CD4-positive, alpha-beta T cell (primary cell): ENCODE measurements around the gene DYNC1LI1. TPM values are rescaled to one million over a fixed set of nuclear protein-coding genes. Genes with fewer than 3 reads are reported as not detected.

Source experiments
- ATAC-seq: fragments of 200-7000 bp; cut with Tn5 transposase; one replicate; pipeline ENCODE4 v1.10.0; 2022; ENCODE audit warnings: mild to moderate bottlenecking; ENCODE audit not compliant: poor library complexity
- CTCF ChIA-PET: fragments of 350-600 bp; sonication (Branson Sonifier 250); formaldehyde crosslinking; loops from one replicate; lab custom pipeline; 2021; ENCODE audit warnings: antibody characterized with exemption, inconsistent platforms; lab: Charles Lee
- POLR2A ChIA-PET: fragments of 350-600 bp; sonication (Branson Sonifier 250); formaldehyde crosslinking; loops from one replicate; lab custom pipeline; 2021; ENCODE audit warnings: antibody characterized with exemption, inconsistent platforms; lab: Charles Lee
- DNase-seq, 14 experiments: peaks; one replicate each; pipeline ENCODE4 v3.0.0-alpha.2; 2013 to 2020; ENCODE audit warnings: mixed read lengths in 2 of 14
- H3K27ac ChIP-seq, 2 donors: one replicate each; pipeline versions ENCODE4 v1.5.1 to v1.7.0; 2013; ENCODE audit warnings: low read length in 2 of 2, low read depth in 1 of 2, mild to moderate bottlenecking in 1 of 2
- H3K27me3 ChIP-seq, 2 experiments: 1 replicate in 1 of 2; 2 replicates in 1 of 2; pipeline versions ENCODE4 v1.6.1 to v1.7.0; 2013; ENCODE audit warnings: low read length in 2 of 2, control low read depth in 1 of 2, mild to moderate bottlenecking in 1 of 2, moderate library complexity in 1 of 2; ENCODE audit not compliant: insufficient read depth in 2 of 2, control insufficient read depth in 1 of 2
- H3K36me3 ChIP-seq: one replicate; pipeline ENCODE4 v1.6.1; 2013; ENCODE audit warnings: low read length, control low read depth; ENCODE audit not compliant: insufficient read depth
- H3K4me1 ChIP-seq: one replicate; pipeline ENCODE4 v1.6.1; 2013; ENCODE audit warnings: low read length, control low read depth; ENCODE audit not compliant: insufficient read depth
- H3K4me3 ChIP-seq: one replicate; pipeline ENCODE4 v1.5.1; 2013; ENCODE audit warnings: mild to moderate bottlenecking, low read length, moderate library complexity
- H3K9me3 ChIP-seq, 2 experiments: 1 replicate in 1 of 2; 2 replicates in 1 of 2; pipeline versions ENCODE4 v1.6.1 to v1.7.0; 2013; ENCODE audit warnings: low read length in 2 of 2, mild to moderate bottlenecking in 2 of 2, control low read depth in 1 of 2, moderate library complexity in 1 of 2; ENCODE audit not compliant: control insufficient read depth in 1 of 2, insufficient read depth in 1 of 2
- H3K27ac Mint-ChIP-seq: one replicate; pipeline ENCODE4 v1.8.0; 2020; ENCODE audit warnings: mixed read lengths
- H3K27me3 Mint-ChIP-seq: one replicate; pipeline ENCODE4 v1.8.0; 2021; ENCODE audit warnings: mixed read lengths
- H3K36me3 Mint-ChIP-seq: one replicate; pipeline ENCODE4 v1.8.0; 2021; ENCODE audit warnings: low read depth, mixed read lengths
- H3K4me1 Mint-ChIP-seq: one replicate; pipeline ENCODE4 v1.8.0; 2021; ENCODE audit warnings: low read depth, mixed read lengths
- H3K4me3 Mint-ChIP-seq: one replicate; pipeline ENCODE4 v1.8.0; 2020; ENCODE audit warnings: mild to moderate bottlenecking, mixed read lengths
- H3K9me3 Mint-ChIP-seq: one replicate; pipeline ENCODE4 v1.8.0; 2020; ENCODE audit warnings: mixed read lengths
- intact Hi-C, 2 experiments: fragments of 100-400 bp; cut with DNase I in 1 of 2; cut with micrococcal nuclease in 1 of 2; formaldehyde crosslinking; loops; one replicate each; pipeline versions ENCODE4 v1.15.1 to v1.9.0; 2023 to 2025; cut with DNase I, micrococcal nuclease
- total RNA-seq, 174 experiments: library from RNA in 2 of 174; stranded (reverse) in 2 of 174; gene quantifications; one replicate each; pipeline ENCODE4 v1.2.3 and lab custom pipeline; 2021 to 2026
- TF ChIP-seq, protein P1 (sequence below): fragments of 200-600 bp; IDR thresholded peaks from one replicate; pipeline ENCODE4 v1.8.0; 2022; ENCODE audit warnings: antibody characterized with exemption, mild to moderate bottlenecking

The DYNC1LI1 gene
- total RNA-seq, 2 experiments from 2014 or later, result 28.1 to 28.3 TPM

DNA sequence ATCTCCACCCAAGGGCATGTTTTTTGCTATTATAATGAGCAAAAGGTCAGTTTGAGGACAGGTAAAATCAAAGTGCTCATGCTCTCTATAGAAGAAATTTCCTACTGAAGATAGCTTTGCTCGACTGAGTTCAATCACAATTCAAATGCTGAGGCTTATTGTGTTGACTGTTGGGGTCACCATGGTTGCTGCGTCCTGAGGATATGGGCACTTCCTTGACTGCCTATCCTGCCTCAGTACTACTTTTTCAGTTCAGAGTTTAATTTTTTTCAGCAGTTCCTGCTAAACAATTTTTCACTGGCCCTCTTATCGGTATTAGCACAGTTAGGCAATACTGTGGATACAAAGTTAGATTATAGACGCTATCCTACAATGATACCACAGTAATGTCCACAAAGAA is 64.2 kb downstream of the DYNC1LI1 start:
- H3K4me1 ChIP-seq, result peaks cover 7% of the 10 kb centered on the region
- H3K4me3 Mint-ChIP-seq, result no peak overlapping the region
- H3K9me3 Mint-ChIP-seq, result no peaks in the 10 kb centered on the region
- no peaks in the 10 kb centered on the region for H3K36me3 ChIP-seq
- H3K4me1 Mint-ChIP-seq, result peaks cover 14% of the 10 kb centered on the region
- H3K9me3 ChIP-seq, result no peaks in the 10 kb centered on the region
- CTCF ChIA-PET, result no interaction called here
- intact Hi-C loops, result loop anchor here in 1 of 2 experiments (2.0 to 10.0 kb wide), 4 partner anchors 64 to 568 kb away; partner anchors contain the start of gene DYNC1LI1
- peaks cover 13% of the 10 kb centered on the region for H3K36me3 Mint-ChIP-seq
- H3K27ac ChIP-seq, result no peak overlapping the region
- H3K27me3 ChIP-seq, result no peaks in the 10 kb centered on the region
- TF ChIP-seq, protein P1, sequence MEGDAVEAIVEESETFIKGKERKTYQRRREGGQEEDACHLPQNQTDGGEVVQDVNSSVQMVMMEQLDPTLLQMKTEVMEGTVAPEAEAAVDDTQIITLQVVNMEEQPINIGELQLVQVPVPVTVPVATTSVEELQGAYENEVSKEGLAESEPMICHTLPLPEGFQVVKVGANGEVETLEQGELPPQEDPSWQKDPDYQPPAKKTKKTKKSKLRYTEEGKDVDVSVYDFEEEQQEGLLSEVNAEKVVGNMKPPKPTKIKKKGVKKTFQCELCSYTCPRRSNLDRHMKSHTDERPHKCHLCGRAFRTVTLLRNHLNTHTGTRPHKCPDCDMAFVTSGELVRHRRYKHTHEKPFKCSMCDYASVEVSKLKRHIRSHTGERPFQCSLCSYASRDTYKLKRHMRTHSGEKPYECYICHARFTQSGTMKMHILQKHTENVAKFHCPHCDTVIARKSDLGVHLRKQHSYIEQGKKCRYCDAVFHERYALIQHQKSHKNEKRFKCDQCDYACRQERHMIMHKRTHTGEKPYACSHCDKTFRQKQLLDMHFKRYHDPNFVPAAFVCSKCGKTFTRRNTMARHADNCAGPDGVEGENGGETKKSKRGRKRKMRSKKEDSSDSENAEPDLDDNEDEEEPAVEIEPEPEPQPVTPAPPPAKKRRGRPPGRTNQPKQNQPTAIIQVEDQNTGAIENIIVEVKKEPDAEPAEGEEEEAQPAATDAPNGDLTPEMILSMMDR, result no peak
- H3K4me3 ChIP-seq, result no peak overlapping the region
- H3K27me3 Mint-ChIP-seq, result no peaks in the 10 kb centered on the region
- DNase-seq, result no peak
- POLR2A ChIA-PET, result no interaction called here
- ATAC-seq, result no peak
- no peak overlapping the region for H3K27ac Mint-ChIP-seq

DNA sequence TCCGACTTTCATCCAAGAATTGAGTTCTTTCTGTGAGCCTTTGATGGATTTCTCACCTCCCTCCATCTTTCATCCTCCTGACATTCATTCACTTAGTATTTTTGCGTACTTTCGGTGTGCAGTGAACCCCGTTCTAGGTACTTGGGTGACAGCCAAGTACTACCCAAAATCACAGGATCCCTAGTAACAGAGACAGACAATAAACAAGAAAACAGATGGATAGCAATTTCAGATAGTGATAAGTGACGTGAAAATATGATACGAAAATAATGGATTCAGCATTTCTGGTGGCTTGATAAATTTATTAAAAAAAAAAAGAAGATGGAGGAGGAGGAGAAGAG is 67.7 kb downstream of the DYNC1LI1 start:
- Histone ChIP-seq H3K36me3 (no peaks in the 10 kb centered on the region), H3K27ac (peak overlapping the region; percentile 68 to 92), H3K4me1 (peaks cover 15% of the 10 kb centered on the region), H3K27me3 (no peaks in the 10 kb centered on the region), H3K4me3 (peak overlapping the region; percentile 79), H3K9me3 (no peaks in the 10 kb centered on the region)
- POLR2A ChIA-PET, result interaction anchor here (1.0 to 1.8 kb wide), 7 partner anchors 17 to 938 kb away, joined by 3 to 9 read pairs (median 3); no protein-coding TSS in a partner anchor
- Mint-ChIP-seq H3K27me3 (no peaks in the 10 kb centered on the region), H3K4me3 (peak overlapping the region; percentile 92), H3K36me3 (peaks cover 32% of the 10 kb centered on the region), H3K4me1 (peaks cover 42% of the 10 kb centered on the region), H3K9me3 (no peaks in the 10 kb centered on the region), H3K27ac (peak overlapping the region; percentile 83)
- DNase-seq (no peak), ATAC-seq (peak; percentile 15)
- TF ChIP-seq, protein P1, result no peak
- intact Hi-C loops, result loop anchor here in 1 of 2 experiments (5.0 to 10.0 kb wide), 4 partner anchors 41 to 572 kb away; no protein-coding TSS in a partner anchor
- CTCF ChIA-PET, result interaction anchor here (1.5 kb wide), 1 partner anchor 18 kb away, joined by 4 read pairs; no protein-coding TSS in a partner anchor

DNA sequence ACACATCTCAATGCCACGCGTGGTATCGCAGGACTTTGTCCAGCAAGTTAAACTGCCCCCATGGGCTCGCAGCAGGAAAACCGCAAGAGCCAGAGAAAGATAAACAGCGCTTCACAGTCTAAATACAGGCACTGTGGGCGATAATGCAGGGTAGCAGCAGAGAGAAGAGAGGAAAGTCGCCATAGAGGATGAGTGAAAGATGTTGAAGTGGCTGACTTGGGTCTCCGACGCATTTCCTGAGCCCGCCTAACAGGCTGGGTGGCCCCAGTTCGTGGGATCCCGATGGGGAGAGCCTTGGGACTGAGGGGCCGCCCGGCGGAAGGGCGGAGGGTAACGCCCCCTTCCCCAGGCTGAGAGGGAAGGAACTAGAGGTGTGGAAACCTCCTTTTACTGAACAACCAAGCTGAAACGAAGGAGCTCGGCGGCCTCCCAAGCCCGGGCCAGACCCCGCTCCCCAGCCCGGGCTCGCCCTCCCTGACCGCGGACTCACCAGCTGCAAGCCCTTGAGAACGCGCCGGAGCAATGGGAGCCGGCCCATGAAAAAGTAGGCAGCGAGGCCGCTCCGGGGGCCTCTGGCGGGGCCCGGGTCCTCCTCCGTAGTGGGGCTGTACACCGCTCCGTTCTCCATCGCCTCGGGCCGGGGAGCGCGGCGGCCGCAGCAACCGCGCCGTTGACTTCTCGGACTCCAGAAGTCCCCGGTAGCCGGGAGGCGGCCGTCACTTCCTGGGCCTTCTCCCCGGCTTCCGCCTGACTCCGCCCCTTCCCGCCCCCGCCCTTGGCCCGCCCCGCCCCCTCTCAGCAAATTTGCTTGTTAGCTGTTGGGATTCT is 68.3 kb downstream of the DYNC1LI1 start, which contains the start of gene CMTM6:
CMTM6 (minus strand) TSS at position 735 of the 828 bp plus-strand sequence; CDS start at position 628, 107 bp downstream.
- Histone ChIP-seq H3K4me3 (peak within 1 kb of the TSS; percentile 79), H3K9me3 (no peaks in the 10 kb centered on the region), H3K27ac (peak within 1 kb of the TSS; percentile 88 to 92), H3K36me3 (no peaks in the 10 kb centered on the region), H3K4me1 (peaks cover 15% of the 10 kb centered on the region), H3K27me3 (no peaks in the 10 kb centered on the region)
- ChIA-PET POLR2A (interaction anchor here (0.9 to 1.8 kb wide), 11 partner anchors 17 to 969 kb away, joined by 3 to 9 read pairs (median 3); partner anchors contain the start of gene STT3B), CTCF (interaction anchor here (1.5 kb wide), 2 partner anchors 17 to 131 kb away, joined by 4 to 6 read pairs; no protein-coding TSS in a partner anchor)
- intact Hi-C loops, result loop anchor here in 1 of 2 experiments (5.0 to 10.0 kb wide), 4 partner anchors 40 to 572 kb away; no protein-coding TSS in a partner anchor
- Mint-ChIP-seq H3K36me3 (peaks cover 35% of the 10 kb centered on the region), H3K4me3 (peak within 1 kb of the TSS; percentile 92), H3K27ac (peak within 1 kb of the TSS; percentile 83), H3K4me1 (peaks cover 43% of the 10 kb centered on the region), H3K9me3 (no peaks in the 10 kb centered on the region), H3K27me3 (no peaks in the 10 kb centered on the region)
- DNase-seq, result peak; percentile 54 to 90 (median 67)
- ATAC-seq, result peak; percentile 78
- TF ChIP-seq, protein P1, result no peak
